SK-N-SH (cell line): ENCODE data around the gene OAF. TPM values are rescaled to one million over a fixed set of nuclear protein-coding genes. Genes with fewer than 3 reads are reported as not detected.

ENCODE experiments used
- CTCF ChIA-PET: fragments of 300-600, 350-600 bp; formaldehyde crosslinking; extraction: SDS; loops from one replicate; lab custom pipeline; 2021; lab: Yijun Ruan, JAX
- POLR2A ChIA-PET: fragments of 350-600 bp; sonication (Branson Sonifier 250); formaldehyde crosslinking; extraction: SDS; loops from one replicate; lab custom pipeline; 2020; ENCODE audit warnings: antibody characterized with exemption, inconsistent platforms; lab: Yijun Ruan, JAX
- DNase-seq: peaks from one replicate; pipeline ENCODE4 v3.0.0; 2012
- H2AFZ ChIP-seq: fragments of 200-600 bp; sonication (generic); 2 replicates; pipeline ENCODE4 v1.8.1; 2016; ENCODE audit warnings: antibody characterized with exemption, mild to moderate bottlenecking, low read depth
- H3F3A ChIP-seq: fragments of 200-600 bp; sonication (generic); replicated peaks from 2 replicates; pipeline ENCODE3; 2016; ENCODE audit warnings: antibody characterized with exemption, mild to moderate bottlenecking; ENCODE audit not compliant: insufficient read depth
- H3K27ac ChIP-seq, 2 experiments: fragments of 200-500 bp in 1 of 2; fragments of 200-600 bp in 1 of 2; sonication (Bioruptor generic) in 1 of 2; sonication (generic), shearing (Covaris generic) in 1 of 2; 2 replicates each; pipeline versions ENCODE4 v1.5.1 to v1.6.1; 2014 to 2016; ENCODE audit warnings: low read depth in 2 of 2, inconsistent platforms in 1 of 2, low read length in 1 of 2, mild to moderate bottlenecking in 1 of 2, mixed read lengths in 1 of 2
- H3K27me3 ChIP-seq: fragments of 200-600 bp; sonication (generic), shearing (Covaris generic); 2 replicates; pipeline ENCODE4 v1.6.1; 2016; ENCODE audit warnings: mixed run types; ENCODE audit not compliant: insufficient read depth
- H3K36me3 ChIP-seq, 2 experiments: fragments of 200-500 bp in 1 of 2; fragments of 200-600 bp in 1 of 2; sonication (Bioruptor generic) in 1 of 2; sonication (generic) in 1 of 2; replicated peaks in 1 of 2; 2 replicates each; pipeline versions ENCODE3 to v1.5.1; 2014 to 2016; ENCODE audit warnings: low read length in 1 of 2, mild to moderate bottlenecking in 1 of 2; ENCODE audit not compliant: insufficient read depth in 2 of 2, control insufficient read depth in 1 of 2
- H3K4me1 ChIP-seq, 2 experiments: fragments of 200-500 bp in 1 of 2; fragments of 200-600 bp in 1 of 2; sonication (Bioruptor generic) in 1 of 2; sonication (generic), shearing (Covaris generic) in 1 of 2; 2 replicates each; pipeline versions ENCODE4 v1.5.1 to v1.6.1; 2014 to 2016; ENCODE audit warnings: low read depth in 1 of 2, low read length in 1 of 2, mixed run types in 1 of 2; ENCODE audit not compliant: insufficient read depth in 2 of 2, control insufficient read depth in 1 of 2
- H3K4me2 ChIP-seq: fragments of 200-600 bp; sonication (generic), shearing (Covaris generic); 2 replicates; pipeline ENCODE4 v1.6.1; 2017; ENCODE audit warnings: mixed run types
- H3K4me3 ChIP-seq, 2 experiments: fragments of 200-500 bp in 1 of 2; fragments of 200-600 bp in 1 of 2; sonication (Bioruptor generic) in 1 of 2; sonication (generic), shearing (Covaris generic) in 1 of 2; 2 replicates each; pipeline versions ENCODE4 v1.5.1 to v1.8.1; 2014 to 2016; ENCODE audit warnings: low read depth in 2 of 2, inconsistent platforms in 1 of 2, low read length in 1 of 2, mild to moderate bottlenecking in 1 of 2, mixed read lengths in 1 of 2, moderate library complexity in 1 of 2
- H3K79me2 ChIP-seq: fragments of 200-600 bp; sonication (generic); 2 replicates; pipeline ENCODE4 v1.8.1; 2017; ENCODE audit warnings: mild to moderate bottlenecking; ENCODE audit not compliant: insufficient read depth
- H3K9ac ChIP-seq: fragments of 200-600 bp; sonication (generic); 2 replicates; pipeline ENCODE4 v1.6.1; 2017; ENCODE audit warnings: mixed run types
- H3K9me2 ChIP-seq: fragments of 200-600 bp; sonication (generic); 2 replicates; pipeline ENCODE4 v1.6.1; 2017; ENCODE audit warnings: mixed run types
- H3K9me3 ChIP-seq: fragments of 200-600 bp; sonication (generic); 2 replicates; pipeline ENCODE4 v1.6.1; 2017; ENCODE audit warnings: mixed run types, mild to moderate bottlenecking, moderate library complexity
- H4K20me1 ChIP-seq: fragments of 200-600 bp; sonication (generic); 2 replicates; pipeline ENCODE4 v1.6.1; 2017; ENCODE audit warnings: mild to moderate bottlenecking, mixed run types; ENCODE audit not compliant: insufficient read depth
- CHD2 ChIP-seq: fragments of 150-350 bp; IDR thresholded peaks from 2 replicates; pipeline ENCODE4 v1.6.1; 2018; ENCODE audit warnings: low read length; ENCODE audit not compliant: partially characterized antibody
- ELF1 ChIP-seq: IDR thresholded peaks from 2 replicates; pipeline ENCODE4 v1.4.0; 2012
- FOSL2 ChIP-seq: IDR thresholded peaks from 2 replicates; pipeline ENCODE4 v1.4.0; 2012; ENCODE audit warnings: low read depth, mild to moderate bottlenecking, moderate library complexity, borderline replicate concordance
- GABPA ChIP-seq: IDR thresholded peaks from 2 replicates; pipeline ENCODE4 v1.4.0; 2012; ENCODE audit warnings: low read depth, mild to moderate bottlenecking
- MAX ChIP-seq: IDR thresholded peaks from 2 replicates; pipeline ENCODE4 v1.4.0; 2012; ENCODE audit warnings: low read depth
- PBX3 ChIP-seq: IDR thresholded peaks from 2 replicates; pipeline ENCODE4; 2012
- POLR2AphosphoS5 ChIP-seq: IDR thresholded peaks from 2 replicates; pipeline ENCODE4 v1.6.1; 2012; ENCODE audit warnings: low read depth, low read length
- RAD21 ChIP-seq: IDR thresholded peaks from 2 replicates; pipeline ENCODE4 v1.6.1; 2012; ENCODE audit warnings: mild to moderate bottlenecking, low read length
- REST ChIP-seq: IDR thresholded peaks from 2 replicates; pipeline ENCODE4 v1.6.1; 2012; ENCODE audit warnings: mild to moderate bottlenecking, low read depth, low read length, moderate library complexity
- RFX5 ChIP-seq: IDR thresholded peaks from 2 replicates; pipeline ENCODE4 v1.6.1; 2012; ENCODE audit warnings: mild to moderate bottlenecking, improper control_type of control experiment, low read length
- SIN3A ChIP-seq: IDR thresholded peaks from 2 replicates; pipeline ENCODE4 v1.6.1; 2012; ENCODE audit warnings: low read depth, mild to moderate bottlenecking, low read length, moderate library complexity, borderline replicate concordance
- SMC3 ChIP-seq: IDR thresholded peaks from 2 replicates; pipeline ENCODE4 v1.6.1; 2012; ENCODE audit warnings: low read depth, low read length, improper control_type of control experiment
- USF1 ChIP-seq: IDR thresholded peaks from 2 replicates; pipeline ENCODE4 v1.4.0; 2012; ENCODE audit warnings: low read depth, borderline replicate concordance
- YY1 ChIP-seq: IDR thresholded peaks from 2 replicates; pipeline ENCODE4 v1.4.0; 2012; ENCODE audit warnings: low read depth, mild to moderate bottlenecking
- ZBTB33 ChIP-seq: IDR thresholded peaks from 2 replicates; pipeline ENCODE4 v1.4.0; 2012; ENCODE audit warnings: low read depth, borderline replicate concordance
- WGBS: methylation state at CpG from one replicate; pipeline ENCODE4 v1.1.6; 2017; ENCODE audit warnings: low lambda C conversion rate; 5-methylcytosine and 5-hydroxymethylcytosine counted together
- polyA plus RNA-seq, 3 experiments: library from polyadenylated mRNA; depleted of rRNA; stranded (reverse); fragments of >200 nt; gene quantifications; 2 replicates each; pipeline ENCODE4 v1.2.3, GENCODE V29; 2012

Gene OAF
- polyA plus RNA-seq, 1 of the 3 experiments (the other 2 are of a cell fraction): 28.0 TPM

- Histone ChIP-seq H3K9ac (no peak overlapping the region), H3F3A (no peaks in the 10 kb centered on the region), H3K79me2 (no peaks in the 10 kb centered on the region), H3K9me2 (no peaks in the 10 kb centered on the region), H3K9me3 (no peaks in the 10 kb centered on the region), H3K27me3 (peaks cover 26% of the 10 kb centered on the region; the same call in 1 of the 2 replicates), H2AFZ (no peak overlapping the region), H3K27ac (no peak overlapping the region), H3K4me2 (no peak overlapping the region), H3K4me1 (no peaks in the 10 kb centered on the region; a peak in 1 of 4 replicates), H4K20me1 (no peaks in the 10 kb centered on the region), H3K4me3 (no peak overlapping the region), H3K36me3 (no peaks in the 10 kb centered on the region)
- ChIA-PET POLR2A (no interaction called here), CTCF (interaction anchor here (1.2 to 3.6 kb wide), 4 partner anchors 10 to 41 kb away, joined by 3 to 24 read pairs (median 5); no protein-coding TSS in a partner anchor)
- WGBS: 93% methylated on average over 3 of the region's 3 CpGs
- TF ChIP-seq MAX: no peak
- TF ChIP-seq USF1: no peak
- no peak for TF ChIP-seq GABPA
- TF ChIP-seq RAD21: no peak
- TF ChIP-seq CHD2: no peak
- no peak for TF ChIP-seq SMC3
- no peak for TF ChIP-seq PBX3
- TF ChIP-seq ELF1: no peak
- no peak for TF ChIP-seq RFX5
- no peak for TF ChIP-seq SIN3A
- no peak for TF ChIP-seq YY1
- no peak for TF ChIP-seq POLR2AphosphoS5
- TF ChIP-seq FOSL2: no peak
- no peak for TF ChIP-seq REST
- no peak for TF ChIP-seq ZBTB33
- no peak for DNase-seq
Observed at GRCh38 chr11:120259241-120259640, 48.4 kb downstream of the OAF start.
